Measurements from ENCODE around the gene RPN2.

GRCh38 chr20:37251825-37252477 is 72.8 kb downstream of the RPN2 start:
- no peak for TF ChIP-seq POLR2A (IDR thresholded peaks at IDR 0.05; ENCODE audit: low read length)
- no peak for TF ChIP-seq GATA1 (IDR thresholded peaks at IDR 0.05; ENCODE audit: low read depth, low read length)

All from erythroblast (primary cell).